HAP-1 (cell line): ENCODE results near the gene PTPN5.
"Not testable (repeated sequence)": the region's sequence is repeated elsewhere in the genome, so short reads cannot be mapped to it uniquely, and the experiment has no call there.

Experiments used
- DNase-seq, 2 experiments: peaks; one replicate each; pipeline ENCODE4 v3.0.0-alpha.2; 2016 to 2020; ENCODE audit warnings: low spot score in 2 of 2
- H3K27me3 ChIP-seq: fragments of 250-450 bp; sonication (Bioruptor Pico); 2 replicates; pipeline ENCODE4 v1.5.1; 2020; ENCODE audit warnings: low read depth, mild to moderate bottlenecking, moderate library complexity
- H3K36me3 ChIP-seq: fragments of 250-450 bp; sonication (Bioruptor Pico); replicated peaks from 2 replicates; pipeline ENCODE4 v1.5.1; 2020; ENCODE audit warnings: mild to moderate bottlenecking
- H3K4me1 ChIP-seq: fragments of 250-450 bp; sonication (Bioruptor Pico); 2 replicates; pipeline ENCODE4 v1.5.1; 2020; ENCODE audit warnings: mild to moderate bottlenecking
- H3K4me3 ChIP-seq: fragments of 250-450 bp; sonication (Bioruptor Pico); 2 replicates; pipeline ENCODE4 v1.5.1; 2020; ENCODE audit warnings: mild to moderate bottlenecking, moderate library complexity
- H3K9me3 ChIP-seq: fragments of 250-450 bp; sonication (Bioruptor Pico); 2 replicates; pipeline ENCODE4 v1.5.1; 2020; ENCODE audit warnings: mild to moderate bottlenecking, moderate library complexity
- in situ Hi-C: fragments of 300-500 bp; cut with MboI; formaldehyde crosslinking; loops from 3 replicates; pipeline ENCODE4 v1.14.3; 2020; ENCODE audit warnings: low sequenced_read_pairs, inconsistent platforms, mixed read lengths

The PTPN5 gene

DNA sequence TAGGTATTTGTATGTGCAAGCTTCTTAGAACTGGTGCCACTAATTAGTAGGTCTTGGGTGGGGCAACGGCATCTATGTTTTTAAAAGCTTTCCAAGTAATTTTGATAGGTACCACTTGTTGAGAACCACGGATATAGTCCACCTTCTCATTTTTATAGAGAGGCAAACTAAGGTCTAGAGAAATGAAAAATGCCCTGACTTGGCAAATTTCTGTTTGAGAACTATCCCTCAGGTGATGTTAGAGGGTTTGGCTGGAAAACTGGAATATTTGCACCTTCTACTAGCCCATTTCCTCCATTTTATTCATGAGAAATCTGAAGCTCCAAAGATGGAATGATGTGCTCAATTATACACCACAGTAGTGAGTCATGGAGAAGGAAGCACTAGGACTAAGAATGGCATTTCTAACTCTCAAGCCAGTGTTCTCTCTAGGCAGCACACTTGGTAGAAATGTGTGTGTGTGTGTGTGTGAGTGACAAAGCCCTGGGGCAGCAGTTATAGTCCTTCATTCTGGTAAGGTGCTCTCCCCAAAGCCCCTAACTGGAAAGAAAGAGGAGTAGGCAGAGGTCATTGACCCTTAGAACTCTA is 94.9 kb downstream of the PTPN5 start:
- Histone ChIP-seq H3K9me3 (no peaks in the 10 kb centered on the region), H3K36me3 (no peaks in the 10 kb centered on the region), H3K27me3 (no peaks in the 10 kb centered on the region), H3K4me1 (no peaks in the 10 kb centered on the region; the same call in 1 of the 2 replicates), H3K4me3 (no peak overlapping the region)
- in situ Hi-C loops, result no loop called here
- DNase-seq, result no peak

- H3K27me3 ChIP-seq, result no peaks in the 10 kb centered on the region
- no peak for DNase-seq
- H3K4me1 ChIP-seq, result no peaks in the 10 kb centered on the region
- in situ Hi-C loops, result no loop called here
- no peaks in the 10 kb centered on the region for H3K36me3 ChIP-seq
- no peak overlapping the region for H3K4me3 ChIP-seq
- H3K9me3 ChIP-seq, result no peaks in the 10 kb centered on the region
Observed at GRCh38 chr11:18692941-18693760, 98.4 kb downstream of the PTPN5 start.

- DNase-seq, H3K36me3 ChIP-seq, H3K4me3 ChIP-seq, in situ Hi-C loops, H3K27me3 ChIP-seq, H3K9me3 ChIP-seq, H3K4me1 ChIP-seq: not testable (repeated sequence)
Observed at GRCh38 chr11:18691467-18692140, 100.0 kb downstream of the PTPN5 start.

DNA sequence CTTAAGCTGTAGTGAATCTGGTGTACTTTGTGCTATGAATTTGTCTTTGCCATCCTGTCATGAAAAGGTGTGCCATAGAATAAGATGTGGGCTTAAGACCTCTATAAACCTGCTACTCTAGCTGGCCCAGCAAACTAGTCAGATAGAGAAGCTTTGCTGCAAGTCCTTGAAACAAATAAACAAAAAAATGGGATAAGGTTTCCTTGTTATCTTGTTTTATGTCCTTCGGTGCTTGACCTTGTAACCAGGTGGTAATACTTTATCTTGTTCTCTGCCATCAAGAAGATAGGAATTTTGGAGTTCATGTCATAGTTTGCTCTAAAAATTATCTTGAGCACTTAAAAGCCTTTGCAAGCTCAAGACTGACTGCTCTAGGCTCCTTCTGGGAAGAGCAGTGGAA is 107.3 kb downstream of the PTPN5 start:
- no peak for DNase-seq
- Histone ChIP-seq H3K9me3 (no peaks in the 10 kb centered on the region), H3K4me1 (no peaks in the 10 kb centered on the region), H3K36me3 (no peaks in the 10 kb centered on the region), H3K27me3 (no peaks in the 10 kb centered on the region), H3K4me3 (no peak overlapping the region)
- in situ Hi-C loops, result no loop called here

DNA sequence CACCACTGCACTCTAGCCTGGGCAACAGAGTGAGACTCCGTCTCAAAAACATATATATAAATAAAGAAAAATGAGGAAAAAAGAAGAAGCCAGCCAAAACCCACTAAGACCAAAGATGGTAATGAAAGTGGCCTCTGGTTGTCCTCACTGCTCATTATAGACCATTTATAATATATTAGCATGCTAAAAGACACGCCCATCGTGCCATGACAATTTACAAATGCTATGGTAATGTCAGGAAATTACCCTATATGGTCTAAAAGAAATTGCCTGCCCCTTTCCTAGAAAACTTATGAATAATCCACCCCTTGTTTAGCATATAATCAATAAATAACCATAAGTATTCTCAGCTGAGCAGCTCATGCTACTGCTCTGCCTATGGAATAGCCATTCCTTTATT is 109.1 kb downstream of the PTPN5 start:
- no peaks in the 10 kb centered on the region for H3K9me3 ChIP-seq

DNA sequence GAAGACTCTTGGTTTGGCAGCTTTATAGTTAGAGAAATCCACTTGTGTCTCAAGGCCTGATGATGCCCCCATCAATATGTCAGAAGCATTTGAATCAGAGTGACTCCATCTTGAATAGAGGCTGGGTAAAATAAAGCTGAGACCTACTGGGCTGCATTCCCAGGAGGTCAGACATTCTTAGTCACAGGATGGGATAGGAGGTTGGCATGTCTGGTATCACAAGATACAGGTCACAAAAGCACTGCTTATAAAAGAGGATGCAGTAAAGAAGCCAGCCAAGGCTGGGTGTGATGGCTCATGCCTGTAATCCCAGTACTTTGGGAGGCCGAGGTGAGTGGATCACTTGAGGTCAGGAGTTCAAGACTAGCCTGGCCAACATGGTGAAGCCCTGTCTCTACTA is 109.6 kb downstream of the PTPN5 start:
- H3K4me1 ChIP-seq, H3K27me3 ChIP-seq, DNase-seq, H3K9me3 ChIP-seq, H3K36me3 ChIP-seq, in situ Hi-C loops, H3K4me3 ChIP-seq: not testable (repeated sequence)

More for the DNA sequence above, 109.1 kb downstream of the PTPN5 start:
- DNase-seq, result no peak
- no peaks in the 10 kb centered on the region for H3K4me1 ChIP-seq
- no peak overlapping the region for H3K4me3 ChIP-seq
- no peaks in the 10 kb centered on the region for H3K36me3 ChIP-seq
- in situ Hi-C loops, result no loop called here
- no peaks in the 10 kb centered on the region for H3K27me3 ChIP-seq
